Calu3 (cell line): ENCODE data around the gene IKZF1. TPM values are rescaled to one million over a fixed set of nuclear protein-coding genes. Genes with fewer than 3 reads are reported as not detected.

ENCODE experiments used
- BruUV-seq: library from RNA; stranded (reverse); fragments of 400-500 nt; replicated peaks from 2 replicates; lab custom pipeline; 2021; lab: Mats Ljungman, UMichigan
- CTCF ChIA-PET: fragments of 300-600 bp; sonication (Branson Sonifier 250); formaldehyde crosslinking; loops from one replicate; lab custom pipeline; 2022; ENCODE audit warnings: antibody characterized with exemption; lab: Charles Lee
- DNase-seq: peaks from one replicate; pipeline ENCODE4 v3.0.0; 2022
- H3K27ac Mint-ChIP-seq: one replicate; pipeline ENCODE4 v1.8.0; 2022; ENCODE audit warnings: mixed read lengths; ENCODE audit not compliant: unreplicated experiment
- H3K27me3 Mint-ChIP-seq: one replicate; pipeline ENCODE4 v1.8.0; 2022; ENCODE audit warnings: mixed read lengths; ENCODE audit not compliant: unreplicated experiment
- H3K36me3 Mint-ChIP-seq: one replicate; pipeline ENCODE4 v1.8.0; 2022; ENCODE audit warnings: mild to moderate bottlenecking, moderate library complexity, mixed read lengths; ENCODE audit not compliant: insufficient read depth, unreplicated experiment
- H3K4me1 Mint-ChIP-seq: one replicate; pipeline ENCODE4 v1.8.0; 2022; ENCODE audit warnings: mild to moderate bottlenecking, low read depth, mixed read lengths; ENCODE audit not compliant: unreplicated experiment
- H3K4me3 Mint-ChIP-seq: one replicate; pipeline ENCODE4 v1.8.0; 2022; ENCODE audit warnings: mild to moderate bottlenecking, low read depth, moderate library complexity, mixed read lengths; ENCODE audit not compliant: unreplicated experiment
- H3K9me3 Mint-ChIP-seq: one replicate; pipeline ENCODE4 v1.8.0; 2022; ENCODE audit warnings: low read depth, mixed read lengths; ENCODE audit not compliant: unreplicated experiment
- CTCF ChIP-seq: fragments of 200-600 bp; IDR thresholded peaks from one replicate; pipeline ENCODE4 v1.8.0; 2022; ENCODE audit warnings: antibody characterized with exemption; ENCODE audit not compliant: unreplicated experiment
- intact Hi-C: fragments of 100-400 bp; cut with micrococcal nuclease; formaldehyde crosslinking; loops from one replicate; pipeline ENCODE4 v1.10.0; 2022; ENCODE audit not compliant: unreplicated experiment
- total RNA-seq: library from RNA; stranded (reverse); gene quantifications from 2 replicates; pipeline ENCODE4 v1.2.3, GENCODE V29; 2022

The IKZF1 gene
- total RNA-seq, 1 experiment from 2014 or later = 0.28 TPM

GRCh38 chr7:50302486-50303334 is 1.8 kb upstream of the IKZF1 start:
- DNase-seq = no peak
- CTCF ChIA-PET = no interaction called here
- H3K4me1 Mint-ChIP-seq = peaks cover 8% of the 10 kb centered on the region
- BruUV-seq = no TSS peak
- H3K36me3 Mint-ChIP-seq = peaks cover 10% of the 10 kb centered on the region
- H3K27ac Mint-ChIP-seq = no peak overlapping the region
- H3K27me3 Mint-ChIP-seq = peaks cover 92% of the 10 kb centered on the region
- TF ChIP-seq CTCF = no peak
- intact Hi-C loops = no loop called here
- H3K4me3 Mint-ChIP-seq = peak overlapping the region; percentile 38
- no peaks in the 10 kb centered on the region for H3K9me3 Mint-ChIP-seq

- BruUV-seq = no TSS peak
- Mint-ChIP-seq H3K27me3 (peaks cover 92% of the 10 kb centered on the region), H3K4me1 (peaks cover 8% of the 10 kb centered on the region), H3K27ac (no peak overlapping the region), H3K4me3 (peak overlapping the region; percentile 38), H3K36me3 (peaks cover 10% of the 10 kb centered on the region), H3K9me3 (no peaks in the 10 kb centered on the region)
- DNase-seq = no peak
- no peak for TF ChIP-seq CTCF
- intact Hi-C loops = no loop called here
- CTCF ChIA-PET = no interaction called here
Observed at GRCh38 chr7:50303335-50304128, 984 bp upstream of the IKZF1 start.

- no peak overlapping the region for H3K27ac Mint-ChIP-seq
- intact Hi-C loops = no loop called here
- H3K27me3 Mint-ChIP-seq = peaks cover 92% of the 10 kb centered on the region
- H3K4me1 Mint-ChIP-seq = peaks cover 8% of the 10 kb centered on the region
- DNase-seq = no peak
- H3K36me3 Mint-ChIP-seq = peaks cover 10% of the 10 kb centered on the region
- BruUV-seq = no TSS peak
- peak overlapping the region; percentile 37 for H3K4me3 Mint-ChIP-seq
- CTCF ChIA-PET = no interaction called here
- no peaks in the 10 kb centered on the region for H3K9me3 Mint-ChIP-seq
- no peak for TF ChIP-seq CTCF
Observed at GRCh38 chr7:50304911-50305582, 531 bp downstream of the IKZF1 start.
